GM21526 (cell line): ENCODE measurements around the gene CRYL1.

ENCODE experiments used
- ATAC-seq: cut with Tn5 transposase; IDR thresholded peaks from one replicate; pipeline ENCODE4 v1.9.1; 2021; ENCODE audit warnings: moderate library complexity; ENCODE audit not compliant: unreplicated experiment, low FRiP score

CRYL1 gene, protein sequence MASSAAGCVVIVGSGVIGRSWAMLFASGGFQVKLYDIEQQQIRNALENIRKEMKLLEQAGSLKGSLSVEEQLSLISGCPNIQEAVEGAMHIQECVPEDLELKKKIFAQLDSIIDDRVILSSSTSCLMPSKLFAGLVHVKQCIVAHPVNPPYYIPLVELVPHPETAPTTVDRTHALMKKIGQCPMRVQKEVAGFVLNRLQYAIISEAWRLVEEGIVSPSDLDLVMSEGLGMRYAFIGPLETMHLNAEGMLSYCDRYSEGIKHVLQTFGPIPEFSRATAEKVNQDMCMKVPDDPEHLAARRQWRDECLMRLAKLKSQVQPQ

DNA sequence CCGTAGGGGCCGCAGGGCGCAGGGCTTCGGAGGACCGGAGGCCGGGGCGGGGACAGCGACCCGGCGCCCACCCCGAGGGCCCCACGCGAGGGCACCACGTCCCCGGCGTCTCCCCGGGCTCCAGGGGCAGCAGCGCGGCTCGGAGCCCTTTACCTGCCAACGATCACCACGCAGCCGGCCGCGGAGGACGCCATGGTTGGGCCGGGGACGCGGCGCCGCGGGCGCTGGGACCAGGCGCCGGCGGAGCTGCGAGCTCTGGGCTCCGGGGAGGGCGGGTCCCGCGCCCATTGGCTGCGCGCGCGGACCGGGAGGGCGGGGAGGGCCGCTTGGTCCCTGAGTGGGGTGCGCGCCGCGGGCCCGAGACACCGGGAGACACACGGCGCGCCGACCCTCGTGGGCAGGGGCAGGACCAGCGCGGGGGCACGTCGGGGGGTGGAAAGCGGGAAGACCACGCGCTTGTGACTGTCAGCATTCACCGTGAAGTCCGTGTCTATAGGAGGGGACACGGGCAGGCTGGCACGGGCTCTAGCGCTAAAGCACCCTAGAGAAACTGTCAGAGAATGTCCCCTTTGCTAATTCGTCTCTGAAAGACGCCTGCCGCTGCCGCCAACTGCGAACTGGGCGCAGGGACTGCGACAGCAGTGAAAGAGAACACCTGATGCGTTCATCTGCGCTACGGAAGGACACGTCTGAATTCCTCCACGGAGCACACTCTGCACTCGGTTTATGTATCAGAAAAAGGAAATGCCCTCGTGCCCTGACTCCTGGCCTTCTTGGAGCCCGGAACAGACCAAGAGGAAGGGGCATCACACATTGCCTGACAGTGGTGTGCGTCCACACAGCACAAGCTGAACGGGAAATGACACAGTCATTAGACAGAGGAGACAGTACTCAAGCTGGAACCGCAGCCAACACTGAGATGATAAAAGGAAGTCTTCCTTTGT lies at the start of gene CRYL1:
CRYL1 (minus strand) TSS at position 257 of the 944 bp plus-strand sequence; CDS start at position 194, 63 bp downstream.
- peak; percentile 73 for ATAC-seq

DNA sequence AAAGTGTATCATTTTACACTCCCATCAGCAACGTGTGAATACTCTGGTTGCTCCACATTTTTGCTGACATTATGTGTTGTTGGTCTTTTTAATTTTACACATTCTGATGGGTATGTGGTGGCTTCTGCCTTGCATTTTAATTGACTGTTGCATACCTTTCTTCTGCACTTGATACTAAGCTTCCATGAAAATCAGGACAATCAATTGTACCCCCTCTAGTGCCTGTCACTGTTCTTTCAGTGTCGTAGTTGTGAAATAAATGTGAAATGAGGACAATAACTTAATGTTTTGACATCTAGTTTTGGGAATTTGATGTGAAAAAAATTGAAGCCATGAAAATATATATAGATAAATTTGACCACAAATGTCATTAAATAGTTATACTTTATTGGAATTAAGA lies 48.0 kb upstream of the CRYL1 start:
- no peak for ATAC-seq

DNA sequence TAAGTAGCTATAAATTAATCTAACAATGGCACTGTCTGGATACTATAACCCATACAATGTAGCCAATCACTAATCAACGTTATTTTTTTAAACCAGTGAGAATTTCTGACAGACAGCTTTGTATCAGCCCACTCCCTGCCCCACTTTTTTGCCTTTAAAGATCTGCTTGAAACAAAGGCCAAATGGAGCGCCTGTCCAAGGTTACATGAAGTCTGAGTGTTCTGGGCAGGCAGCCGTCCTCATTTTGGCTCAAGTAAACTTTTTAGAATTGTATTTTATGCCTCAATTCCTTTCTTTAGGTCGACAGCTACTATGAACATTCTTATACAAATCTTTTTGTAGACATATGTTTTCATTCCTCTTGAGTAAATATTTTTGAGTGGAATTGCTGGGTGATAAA lies 47.5 kb upstream of the CRYL1 start:
- no peak for ATAC-seq

DNA sequence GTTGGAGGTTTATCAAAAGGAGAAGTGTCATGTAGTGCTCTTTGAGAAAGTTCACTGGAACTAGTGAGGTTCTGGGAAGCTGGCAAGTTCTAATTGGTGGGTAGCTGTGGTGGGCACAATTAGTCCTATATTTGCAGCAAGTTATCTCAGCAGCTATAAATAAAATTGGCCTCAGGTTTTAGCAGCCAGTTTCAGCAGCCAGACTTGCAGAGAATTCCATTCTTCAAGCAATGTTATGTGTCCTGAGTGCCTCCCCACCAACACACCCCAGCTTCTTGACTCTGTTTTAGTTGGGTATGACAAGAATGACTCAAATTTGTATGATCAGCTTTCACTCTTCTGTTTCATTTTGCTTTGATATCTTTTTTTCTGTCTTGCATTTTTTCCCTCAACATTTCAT lies 46.0 kb upstream of the CRYL1 start:
- ATAC-seq = no peak

DNA sequence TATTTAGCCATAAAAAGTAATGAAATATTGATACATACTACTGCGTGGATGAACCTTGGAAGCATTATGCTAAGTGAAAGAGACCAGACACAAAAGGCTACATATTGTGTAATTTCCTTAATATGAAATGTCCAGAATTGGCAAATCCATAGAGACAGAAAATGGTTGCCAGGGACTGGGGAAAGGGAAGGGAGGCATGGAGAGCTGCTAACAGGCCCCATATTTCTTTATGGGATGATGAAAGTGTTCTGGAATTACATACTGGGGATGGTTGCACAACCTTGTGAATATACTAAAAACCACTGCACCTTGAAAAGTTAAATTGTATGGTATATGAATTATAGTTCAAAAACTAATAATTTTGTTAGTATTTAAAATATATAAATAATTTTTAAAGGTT lies 44.9 kb upstream of the CRYL1 start:
- ATAC-seq = no peak

DNA sequence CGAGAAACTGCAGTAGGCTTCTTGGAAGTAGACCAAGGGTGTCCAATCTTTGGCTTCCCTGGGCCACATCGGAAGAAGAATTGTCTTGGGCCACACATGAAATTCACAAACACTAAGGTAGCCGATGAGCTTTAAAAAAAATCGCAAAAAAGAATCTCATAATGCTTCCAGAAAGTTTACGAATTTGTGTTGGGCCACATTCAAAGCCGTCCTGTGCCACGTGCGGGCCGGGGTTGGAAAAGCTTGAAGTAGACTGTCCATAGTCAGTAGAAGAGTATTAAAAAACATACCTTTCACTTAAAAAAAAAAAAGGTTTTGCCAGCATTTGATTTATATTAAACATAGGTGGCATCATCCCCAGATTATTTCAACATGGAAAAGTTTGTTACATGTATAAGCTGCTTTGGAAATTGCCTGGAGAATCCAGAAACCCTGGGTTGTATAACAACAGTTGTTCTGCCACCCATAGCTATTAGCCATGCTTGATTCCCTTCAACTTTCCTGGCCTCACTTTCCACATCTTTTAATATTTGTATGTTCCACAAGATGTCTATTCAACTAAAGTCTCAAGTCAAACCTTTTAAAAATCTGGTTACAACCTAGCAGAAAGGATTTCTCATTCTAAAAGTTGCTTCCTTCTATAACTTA lies 42.3 kb upstream of the CRYL1 start:
- ATAC-seq = no peak

DNA sequence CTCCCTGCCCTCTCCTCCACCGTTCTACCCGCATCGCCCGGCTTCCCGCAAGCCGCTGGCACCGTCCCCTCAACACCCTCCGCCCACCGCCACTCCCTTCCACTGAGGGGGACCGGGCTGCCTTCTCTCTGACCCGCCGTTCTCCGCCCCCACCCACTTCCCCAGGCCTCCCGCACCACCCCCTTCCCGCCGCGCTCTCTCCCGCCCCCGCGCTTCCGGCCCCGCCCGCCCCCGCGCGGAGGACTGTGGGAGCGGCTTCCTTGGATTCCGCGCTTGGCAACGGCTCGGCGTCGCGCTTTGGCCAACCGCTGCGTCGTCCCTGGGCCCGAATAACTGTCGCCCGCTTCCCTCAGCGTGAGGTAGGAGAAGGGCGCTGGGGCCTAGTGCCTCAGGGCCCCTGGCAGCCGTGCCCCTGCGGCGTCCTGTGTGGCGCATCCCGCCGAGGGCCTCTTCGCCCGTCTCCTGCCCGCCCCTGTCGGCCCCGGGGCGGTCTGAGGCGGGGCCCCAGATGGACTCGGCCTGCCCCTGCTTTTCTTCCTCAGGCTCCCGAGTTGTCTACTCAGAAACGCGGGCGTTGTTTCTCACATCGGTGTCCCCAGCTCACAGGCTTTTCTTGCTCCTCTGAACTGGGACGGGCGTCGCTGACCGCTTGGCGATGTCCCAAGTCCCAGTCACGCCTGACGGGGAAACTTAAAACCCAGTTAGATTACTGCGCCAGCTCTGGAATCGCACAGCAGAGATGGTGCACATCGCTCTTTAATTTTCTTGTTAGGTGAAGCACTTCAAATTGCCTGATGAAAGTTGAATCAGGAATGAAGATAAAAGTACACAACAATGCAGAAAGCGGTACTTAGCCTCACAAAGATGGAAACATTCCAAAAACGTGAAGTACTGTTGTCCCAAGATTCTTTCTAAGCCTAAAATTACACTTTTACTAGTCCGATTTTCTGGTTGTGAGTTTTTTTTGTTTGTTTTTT lies 41.5 kb upstream of the CRYL1 start, which contains the start of gene IFT88:
IFT88 (plus strand) TSS at position 260 of the 977 bp plus-strand sequence. CDS start 7,229 bp downstream, outside the sequence.
- peak; percentile 80 for ATAC-seq

DNA sequence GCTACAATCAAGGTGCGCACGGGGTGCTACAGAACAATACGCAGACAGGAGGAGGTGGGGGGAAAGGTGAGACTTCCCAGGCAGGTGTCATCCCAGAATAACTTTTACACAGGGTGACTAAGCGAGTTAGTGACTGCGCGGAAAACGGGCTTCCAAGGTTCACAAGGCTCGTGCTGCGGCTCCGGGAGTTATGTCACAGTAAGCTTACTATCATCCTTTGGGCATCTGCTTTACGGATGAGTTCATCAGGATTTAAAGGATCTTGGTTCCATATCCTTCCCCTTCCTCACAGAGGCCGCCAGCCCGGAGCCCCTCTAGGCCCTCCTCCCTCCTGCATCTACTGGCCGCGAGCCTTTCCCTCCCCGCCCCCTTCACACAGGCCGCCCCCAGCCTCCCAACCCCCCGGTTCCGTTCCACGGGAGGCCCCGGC lies 40.8 kb upstream of the CRYL1 start:
- peak; percentile 31 for ATAC-seq

DNA sequence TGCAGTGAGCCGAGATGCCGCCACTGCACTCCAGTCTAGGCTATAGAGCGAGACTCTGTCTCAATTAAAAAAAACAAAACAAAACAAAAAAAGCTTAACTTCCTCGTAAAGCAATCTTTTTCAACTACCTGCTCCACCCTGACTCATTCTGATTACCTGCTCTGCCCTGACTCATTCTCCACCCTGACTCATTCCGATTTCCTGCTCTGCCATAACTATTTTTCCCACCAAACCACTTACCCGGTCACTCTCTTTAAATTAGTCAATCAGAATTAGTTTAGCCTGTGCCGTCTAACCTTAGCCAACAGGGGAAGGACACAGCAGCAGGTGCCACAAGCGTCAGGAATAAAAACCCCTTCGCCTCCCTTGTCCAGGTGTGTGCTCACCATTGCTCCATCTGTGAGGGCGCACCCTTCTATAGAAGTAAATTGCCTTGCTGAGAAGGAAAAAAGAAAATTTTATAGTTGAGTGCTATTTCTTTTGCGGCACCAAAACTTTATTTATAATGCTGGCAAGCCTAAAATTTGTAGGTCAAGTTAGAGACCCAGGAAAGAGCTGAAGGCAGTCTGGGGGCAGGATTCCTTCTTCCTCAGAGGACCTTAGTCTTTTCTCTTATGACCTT lies 39.6 kb upstream of the CRYL1 start:
- no peak for ATAC-seq

DNA sequence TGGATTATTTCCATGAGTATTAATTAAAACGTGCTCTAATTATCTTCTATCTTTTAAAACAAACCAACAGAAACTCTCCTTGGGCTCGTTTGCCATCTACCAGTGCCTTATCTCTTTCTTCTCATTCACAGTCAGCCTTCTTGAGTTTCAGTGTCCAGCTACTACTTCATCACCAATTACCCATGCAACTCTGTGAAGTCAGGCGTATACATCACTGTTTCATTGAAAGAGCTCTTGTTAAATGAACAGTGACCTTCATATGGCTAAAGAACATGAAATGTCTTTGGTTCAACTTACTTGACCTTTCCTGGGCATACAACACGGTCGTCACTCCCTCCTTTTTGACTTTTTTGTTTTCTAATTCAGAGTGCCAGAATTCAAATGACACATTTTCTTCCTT lies 36.1 kb upstream of the CRYL1 start:
- ATAC-seq = no peak

DNA sequence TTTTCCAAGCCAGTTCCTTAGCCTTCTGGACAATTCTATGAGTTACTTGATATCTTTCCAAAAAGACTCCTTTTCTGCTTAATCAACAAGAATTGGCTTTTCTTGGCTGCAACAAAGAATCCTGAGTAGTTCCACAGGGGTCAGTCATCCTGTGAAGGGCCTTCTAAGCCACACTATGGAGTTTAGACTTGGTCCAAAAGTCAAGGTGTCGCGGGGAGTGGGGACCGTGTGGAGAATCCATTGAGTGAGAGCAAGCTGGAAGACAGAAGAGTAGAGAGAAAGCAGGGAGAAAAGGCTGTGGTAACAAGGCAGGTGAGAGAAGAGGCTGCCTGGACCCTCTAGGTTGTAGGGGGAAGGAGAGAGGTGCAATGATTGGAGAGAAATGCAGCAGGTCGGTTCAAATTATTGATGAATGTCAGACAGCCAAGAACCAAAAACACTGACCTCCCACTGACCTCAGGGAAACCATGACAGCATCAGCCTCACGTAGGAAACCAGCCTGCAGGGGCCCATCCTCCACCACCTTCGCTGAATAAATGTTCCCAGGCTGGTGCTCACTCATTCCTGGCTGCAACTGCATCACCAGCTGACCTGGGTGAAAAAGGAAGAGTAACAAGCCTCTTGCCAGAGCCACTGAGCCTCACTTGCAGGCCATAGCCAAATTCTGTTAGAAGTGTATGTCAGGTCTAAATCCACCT lies 34.2 kb upstream of the CRYL1 start:
- no peak for ATAC-seq

DNA sequence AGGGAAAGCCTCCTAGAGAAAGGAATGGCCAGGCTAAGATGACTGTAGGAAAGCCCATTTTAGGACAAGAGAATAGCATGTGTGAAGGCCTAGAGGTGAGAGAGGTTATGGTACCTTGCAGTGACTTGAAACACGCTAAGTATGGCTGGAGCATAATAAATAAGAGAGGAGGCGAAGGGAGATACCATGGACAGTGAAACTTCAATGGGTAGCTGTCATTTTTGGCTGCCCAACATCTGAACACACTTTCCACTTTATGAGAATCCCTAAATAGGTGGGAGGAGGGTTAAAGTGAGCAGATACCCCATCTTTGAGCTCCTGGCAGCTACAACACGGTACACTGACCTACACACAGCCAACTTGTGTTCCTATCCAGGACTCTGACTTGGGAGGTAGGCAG lies 33.3 kb upstream of the CRYL1 start:
- ATAC-seq = no peak

DNA sequence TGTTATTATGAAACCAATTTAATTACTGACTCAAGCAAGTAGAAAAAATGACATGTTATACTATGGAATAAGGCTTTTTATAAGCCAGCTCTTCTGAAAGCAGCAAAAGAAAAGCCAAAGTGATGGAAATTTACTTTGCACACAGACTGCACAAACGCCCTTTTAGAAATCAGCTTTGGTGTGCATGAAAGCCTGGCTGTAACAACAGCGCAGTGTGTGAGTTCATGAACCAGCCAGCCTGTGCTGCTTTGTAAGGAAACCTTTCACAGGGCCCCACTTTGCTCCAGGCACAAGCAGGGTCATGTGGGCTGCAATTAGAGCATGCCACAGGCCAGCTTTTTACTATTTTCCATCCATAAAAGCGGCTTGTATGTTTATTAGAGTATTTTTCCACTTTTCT lies 27.7 kb upstream of the CRYL1 start:
- ATAC-seq = no peak

DNA sequence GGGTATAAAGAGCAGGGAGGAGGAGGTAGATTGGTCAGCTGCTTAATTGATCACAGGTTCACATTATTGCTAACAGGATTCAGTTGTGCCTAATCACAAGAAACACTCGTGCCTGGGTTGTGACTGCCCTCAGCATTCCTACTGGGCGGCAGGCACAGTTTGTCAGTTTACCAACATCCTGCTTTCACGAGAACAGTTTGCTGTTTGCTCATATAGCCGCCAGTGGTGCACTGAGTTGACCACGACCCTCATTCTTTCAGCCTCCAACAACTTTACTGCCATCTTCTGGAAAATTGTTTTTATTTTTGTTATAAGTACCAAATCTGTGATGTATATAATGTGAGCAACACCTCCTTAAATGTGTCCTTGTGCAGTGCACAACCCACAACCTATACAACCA lies 25.1 kb upstream of the CRYL1 start:
- no peak for ATAC-seq

DNA sequence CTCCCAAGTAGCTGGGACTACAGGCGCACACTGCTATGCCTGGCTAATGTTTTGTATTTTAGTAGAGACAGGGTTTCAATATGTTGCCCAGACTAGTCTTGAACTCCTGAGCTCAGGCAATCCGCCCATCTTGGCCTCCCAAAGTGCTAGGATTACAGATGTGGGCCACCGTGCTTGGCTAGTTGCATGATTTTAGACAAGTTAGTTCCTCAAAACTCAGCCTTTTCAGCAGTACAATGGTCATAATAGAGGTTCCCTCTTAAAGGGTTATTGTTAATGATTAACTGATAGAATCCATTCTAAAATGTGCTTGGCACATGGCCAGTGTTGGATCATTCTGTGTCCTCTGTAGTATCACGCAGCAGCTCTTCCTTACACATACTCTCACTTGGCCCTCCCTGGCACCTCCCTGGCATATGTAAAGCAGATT lies 21.8 kb upstream of the CRYL1 start:
- ATAC-seq = no peak

DNA sequence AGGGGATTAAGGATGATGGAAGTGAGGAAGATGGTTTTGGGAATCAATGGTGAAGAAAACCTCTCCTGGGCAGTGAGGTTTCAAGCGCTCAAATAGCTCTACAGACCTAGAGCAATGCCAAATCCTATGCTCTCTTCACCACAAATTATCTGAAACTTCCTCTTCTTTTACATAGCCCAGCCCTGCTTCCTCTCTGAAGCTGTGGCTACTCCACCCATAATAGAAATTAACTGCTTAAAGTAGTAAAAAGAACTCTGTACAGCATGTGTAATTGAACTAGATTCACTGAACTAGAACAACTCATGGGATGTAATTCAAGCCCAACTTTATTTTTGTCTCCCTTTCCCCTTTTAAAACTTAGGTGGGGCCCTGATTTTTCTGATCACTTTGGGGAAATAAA lies 20.9 kb upstream of the CRYL1 start:
- ATAC-seq = no peak

DNA sequence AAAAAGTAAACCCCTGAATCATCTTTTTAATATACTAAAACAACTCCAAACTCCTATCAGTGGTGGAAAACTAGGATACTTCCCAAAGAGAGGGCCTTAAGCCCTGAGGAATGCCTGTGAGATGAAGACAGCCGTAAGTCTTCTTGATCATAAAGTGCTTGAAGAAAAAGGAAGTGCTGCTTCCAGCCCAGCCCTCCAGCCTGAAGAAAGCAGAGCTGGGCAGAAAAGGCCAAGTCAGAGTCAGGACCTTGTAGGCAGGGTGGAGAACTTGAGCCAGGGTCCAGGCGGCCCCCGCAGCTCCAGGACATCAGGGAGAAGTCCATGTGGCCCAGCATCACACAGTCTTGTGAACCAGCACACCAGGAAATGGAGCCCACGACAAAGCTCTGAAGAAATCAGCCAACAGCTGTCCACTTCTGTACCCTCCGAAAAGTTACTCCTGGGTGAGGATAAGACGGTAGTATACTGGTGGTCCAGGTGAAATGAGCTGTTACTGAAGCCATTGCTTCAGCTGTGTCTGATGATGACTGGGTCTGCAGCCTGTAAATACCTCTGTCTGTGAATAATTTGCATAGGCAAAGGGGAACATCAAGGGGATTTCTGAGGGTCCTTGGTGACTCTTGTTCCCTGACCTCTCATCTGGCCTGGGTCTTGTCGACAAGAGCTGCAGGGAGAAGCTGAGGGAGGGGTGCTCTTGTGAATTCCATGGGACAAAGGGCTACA lies 18.7 kb upstream of the CRYL1 start:
- no peak for ATAC-seq

DNA sequence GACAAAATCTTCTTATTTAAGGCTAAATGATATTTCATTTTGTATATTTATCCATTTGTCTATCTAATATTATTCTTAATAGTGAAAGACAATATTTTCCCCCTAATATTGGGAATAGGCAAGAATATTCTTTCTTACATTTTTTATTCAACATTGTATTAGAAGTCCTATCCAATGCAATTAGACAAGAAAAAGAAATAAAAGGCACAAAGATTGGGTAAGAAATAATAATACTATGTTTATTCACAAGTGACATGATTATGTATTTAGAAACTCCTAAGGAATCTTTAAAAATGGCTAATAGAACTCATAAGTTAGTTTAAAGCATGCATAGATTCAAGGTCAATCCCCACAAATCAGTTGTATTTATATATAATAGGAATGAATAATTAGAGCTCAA lies 11.3 kb upstream of the CRYL1 start:
- no peak for ATAC-seq
